ENCODE measurements around the gene SCO2.

GRCh38 chr22:50527921-50528681, 2.7 kb upstream of the SCO2 start:
- no peak for TF ChIP-seq CTCF (IDR thresholded peaks at IDR 0.05)
- TF ChIP-seq POLR2A (IDR thresholded peaks at IDR 0.05): no peak

Measured in Peyer's patch (tissue), 4 donors.